MM.1S (cell line): ENCODE results near the gene CACNG4.

Source experiments
- DNase-seq: peaks from one replicate; pipeline ENCODE4 v3.0.0-alpha.2; 2015
- H2AFZ ChIP-seq: fragments of 300-600 bp; sonication (generic); 2 replicates; pipeline ENCODE4 v1.6.0; 2016; ENCODE audit warnings: antibody characterized with exemption, low read length
- H3F3A ChIP-seq: fragments of 300-600 bp; sonication (generic); 2 replicates; pipeline ENCODE4 v1.6.1; 2016; ENCODE audit warnings: mild to moderate bottlenecking, antibody characterized with exemption, low read length, moderate library complexity, mixed read lengths; ENCODE audit not compliant: insufficient read depth
- H3K27ac ChIP-seq: fragments of 300-600 bp; sonication (generic); 2 replicates; pipeline ENCODE4 v1.5.1; 2016; ENCODE audit warnings: mild to moderate bottlenecking, low read length
- H3K27me3 ChIP-seq: fragments of 300-600 bp; sonication (generic); replicated peaks from 2 replicates; pipeline ENCODE4 v1.6.0; 2016; ENCODE audit warnings: low read length; ENCODE audit not compliant: insufficient read depth
- H3K36me3 ChIP-seq: fragments of 300-600 bp; sonication (generic); replicated peaks from 2 replicates; pipeline ENCODE4 v1.6.1; 2016; ENCODE audit warnings: mild to moderate bottlenecking, low read length, mixed read lengths; ENCODE audit not compliant: insufficient read depth
- H3K4me1 ChIP-seq: fragments of 300-600 bp; sonication (generic); 2 replicates; pipeline ENCODE4 v1.6.1; 2016; ENCODE audit warnings: low read length, mixed read lengths
- H3K4me2 ChIP-seq: fragments of 300-600 bp; sonication (generic); 2 replicates; pipeline ENCODE4 v1.6.0; 2016; ENCODE audit warnings: low read depth, low read length
- H3K4me3 ChIP-seq: fragments of 300-600 bp; sonication (generic); 2 replicates; pipeline ENCODE4 v1.5.1; 2016; ENCODE audit warnings: low read length, mixed read lengths
- H3K79me2 ChIP-seq: fragments of 300-600 bp; sonication (generic); 2 replicates; pipeline ENCODE4 v1.6.1; 2016; ENCODE audit warnings: mixed run types, low read length, mixed read lengths
- H3K9ac ChIP-seq: fragments of 300-600 bp; sonication (generic); 2 replicates; pipeline ENCODE4 v1.6.1; 2016; ENCODE audit warnings: low read length, mixed read lengths
- H3K9me2 ChIP-seq: fragments of 300-600 bp; sonication (generic); replicated peaks from 2 replicates; pipeline ENCODE4 v1.6.1; 2016; ENCODE audit warnings: mild to moderate bottlenecking, low read length, mixed read lengths; ENCODE audit not compliant: insufficient read depth
- H3K9me3 ChIP-seq: fragments of 300-600 bp; sonication (generic); replicated peaks from 2 replicates; pipeline ENCODE4 v1.6.1; 2016; ENCODE audit warnings: mild to moderate bottlenecking, low read length, mixed read lengths; ENCODE audit not compliant: insufficient read depth
- H4K20me1 ChIP-seq: fragments of 300-600 bp; sonication (generic); 2 replicates; pipeline ENCODE4 v1.6.1; 2016; ENCODE audit warnings: mild to moderate bottlenecking, low read length, moderate library complexity, mixed read lengths; ENCODE audit not compliant: insufficient read depth
- CTCF ChIP-seq: fragments of 300-600 bp; sonication (generic); IDR thresholded peaks from 2 replicates; pipeline ENCODE4 v1.5.1; 2016; ENCODE audit warnings: antibody characterized with exemption, low read length, mixed read lengths
- EZH2 ChIP-seq: fragments of 300-600 bp; sonication (generic); optimal IDR thresholded peaks from 2 replicates; pipeline ENCODE3; 2017; ENCODE audit warnings: low read depth, mild to moderate bottlenecking, antibody characterized with exemption, low read length, mixed read lengths
- EZH2phosphoT487 ChIP-seq: fragments of 300-600 bp; sonication (generic); IDR thresholded peaks from 2 replicates; pipeline ENCODE4 v1.6.1; 2018; ENCODE audit warnings: antibody characterized with exemption, low read length

The CACNG4 gene

GRCh38 chr17:67025216-67025792 lies 60.8 kb downstream of the CACNG4 start:
- Histone ChIP-seq H3K9me3 (no peaks in the 10 kb centered on the region), H3K4me2 (no peak overlapping the region), H3F3A (no peaks in the 10 kb centered on the region), H3K79me2 (no peaks in the 10 kb centered on the region), H3K27me3 (peaks cover 27% of the 10 kb centered on the region; the same call in 1 of the 2 replicates), H3K4me3 (no peak overlapping the region), H3K9me2 (no peaks in the 10 kb centered on the region), H3K36me3 (no peaks in the 10 kb centered on the region), H2AFZ (no peak overlapping the region), H3K9ac (no peak overlapping the region), H3K4me1 (no peaks in the 10 kb centered on the region), H3K27ac (no peak overlapping the region), H4K20me1 (no peaks in the 10 kb centered on the region)
- no peak for DNase-seq
- no peak for TF ChIP-seq EZH2
- no peak for TF ChIP-seq EZH2phosphoT487
- TF ChIP-seq CTCF: no peak

- no peak overlapping the region for H3K4me2 ChIP-seq
- no peak overlapping the region for H3K9ac ChIP-seq
- no peaks in the 10 kb centered on the region for H3K9me2 ChIP-seq
- no peaks in the 10 kb centered on the region for H3K36me3 ChIP-seq
- H3K27me3 ChIP-seq: peaks cover 34% of the 10 kb centered on the region
- no peak overlapping the region for H2AFZ ChIP-seq
- H3K27ac ChIP-seq: no peak overlapping the region
- H3K9me3 ChIP-seq: no peaks in the 10 kb centered on the region
- no peaks in the 10 kb centered on the region for H4K20me1 ChIP-seq
- no peak for TF ChIP-seq CTCF
- H3K4me3 ChIP-seq: no peak overlapping the region
- no peaks in the 10 kb centered on the region for H3K4me1 ChIP-seq
- H3F3A ChIP-seq: no peaks in the 10 kb centered on the region
- H3K79me2 ChIP-seq: no peaks in the 10 kb centered on the region
- DNase-seq: no peak
These were observed 61.8 kb downstream of the CACNG4 start for GRCh38 chr17:67026341-67026740.

DNA sequence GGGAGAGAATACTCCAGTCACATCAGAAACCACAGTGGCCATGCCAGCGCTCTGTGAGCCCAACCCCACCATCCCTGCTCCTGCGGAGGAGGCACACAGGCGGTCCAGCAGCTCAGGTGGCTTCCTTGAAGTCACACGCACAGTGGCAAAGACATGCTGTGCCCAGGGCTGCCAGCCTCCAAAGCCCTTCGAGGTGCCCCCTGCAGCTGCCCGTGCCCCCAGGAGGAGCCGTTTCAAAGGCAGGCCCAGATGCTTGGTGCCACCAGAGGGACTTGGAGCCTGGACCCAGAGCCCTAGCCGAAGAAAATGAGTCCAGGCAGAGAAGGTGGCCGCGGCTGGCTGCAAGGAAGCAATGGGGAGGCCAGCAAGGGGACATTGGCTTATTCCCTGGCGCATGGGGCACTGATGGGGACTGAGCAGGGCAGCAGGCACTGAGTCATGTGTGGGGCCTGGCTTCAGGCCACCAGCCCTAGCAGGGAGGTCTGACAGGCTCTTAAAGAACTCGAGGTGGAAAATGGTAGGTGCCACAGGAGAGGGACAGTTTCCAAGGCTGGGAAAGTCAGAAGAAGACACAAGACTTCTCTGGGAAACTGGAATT lies 62.6 kb downstream of the CACNG4 start:
- H4K20me1 ChIP-seq: no peaks in the 10 kb centered on the region

DNA sequence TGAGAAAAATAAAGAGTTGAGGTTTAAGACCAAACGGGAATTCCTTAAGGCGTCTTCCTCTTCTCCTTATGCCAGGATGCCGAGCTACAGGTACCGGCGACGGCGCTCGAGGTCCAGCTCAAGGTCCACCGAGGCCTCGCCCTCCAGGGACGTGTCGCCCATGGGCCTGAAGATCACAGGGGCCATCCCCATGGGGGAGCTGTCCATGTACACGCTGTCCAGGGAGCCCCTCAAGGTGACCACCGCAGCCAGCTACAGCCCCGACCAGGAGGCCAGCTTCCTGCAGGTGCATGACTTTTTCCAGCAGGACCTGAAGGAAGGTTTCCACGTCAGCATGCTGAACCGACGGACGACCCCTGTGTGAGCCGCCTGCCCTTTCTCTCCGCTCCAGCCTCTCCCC lies 66.1 kb downstream of the CACNG4 start:
- no peak overlapping the region for H3K27ac ChIP-seq
- H3K27me3 ChIP-seq: peaks cover 45% of the 10 kb centered on the region
- H3K9ac ChIP-seq: no peak overlapping the region
- no peaks in the 10 kb centered on the region for H3K9me3 ChIP-seq
- DNase-seq: no peak
- H3F3A ChIP-seq: no peaks in the 10 kb centered on the region
- no peak overlapping the region for H3K4me3 ChIP-seq
- TF ChIP-seq EZH2phosphoT487 (no peak), CTCF (no peak), EZH2 (no peak)
- H2AFZ ChIP-seq: no peak overlapping the region
- H3K79me2 ChIP-seq: no peaks in the 10 kb centered on the region
- H3K4me2 ChIP-seq: no peak overlapping the region
- no peaks in the 10 kb centered on the region for H3K9me2 ChIP-seq
- H3K36me3 ChIP-seq: no peaks in the 10 kb centered on the region
- no peaks in the 10 kb centered on the region for H3K4me1 ChIP-seq
- H4K20me1 ChIP-seq: no peaks in the 10 kb centered on the region

More for the DNA sequence above, 62.6 kb downstream of the CACNG4 start:
- Histone ChIP-seq H3K27ac (no peak overlapping the region), H3K4me3 (no peak overlapping the region), H3K9me3 (no peaks in the 10 kb centered on the region), H3K9ac (no peak overlapping the region), H3K4me2 (no peak overlapping the region), H3K9me2 (no peaks in the 10 kb centered on the region), H3K4me1 (no peaks in the 10 kb centered on the region), H2AFZ (no peak overlapping the region), H3F3A (no peaks in the 10 kb centered on the region), H3K36me3 (no peaks in the 10 kb centered on the region), H3K27me3 (peaks cover 34% of the 10 kb centered on the region), H3K79me2 (no peaks in the 10 kb centered on the region)
- no peak for DNase-seq
- no peak for TF ChIP-seq EZH2
